Right lobe of liver (tissue), 4 donors: ENCODE data around the gene SMARCC1.

Source experiments
- CTCF ChIP-seq, 4 donors: fragments of 200-600 bp in 3 of 4; fragments of 450-650 bp in 1 of 4; IDR thresholded peaks; one replicate each; pipeline versions ENCODE4 v1.5.1 to v1.8.0; 2016 to 2022; ENCODE audit warnings: antibody characterized with exemption in 4 of 4, mild to moderate bottlenecking in 2 of 4
- POLR2A ChIP-seq: fragments of 450-650 bp; IDR thresholded peaks from one replicate; pipeline ENCODE4 v1.6.1; 2017; ENCODE audit warnings: antibody characterized with exemption, mild to moderate bottlenecking
- donor health status: DM: no; HTN: no; CAD: no.
- donor health status: DM: no; HTN: no; CAD: no.
- donor health status: DM: no; HTN: yes; CAD: no.

DNA sequence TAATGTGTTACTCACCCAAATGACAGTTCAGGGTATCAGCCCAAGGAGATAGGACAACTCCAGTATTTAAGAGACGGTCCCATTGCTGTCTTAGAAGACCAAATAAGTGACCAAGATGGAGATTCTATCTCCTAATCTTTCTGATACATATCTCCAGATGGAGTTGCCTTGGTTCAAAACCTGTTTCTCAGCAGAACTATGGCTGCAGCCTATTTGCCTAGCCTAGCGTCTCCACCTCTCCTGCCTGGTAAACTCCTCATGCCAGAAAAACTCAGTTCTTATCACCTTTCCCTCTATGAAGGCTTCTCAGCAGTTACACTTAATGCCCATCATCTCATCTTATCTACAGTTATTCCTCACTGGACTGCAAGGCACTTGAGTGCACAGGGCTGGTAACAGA lies 201.8 kb downstream of the SMARCC1 start:
- TF ChIP-seq CTCF (IDR thresholded peaks at IDR 0.05) (no peak), POLR2A (no peak)
